ENCODE data around the gene RNF213. TPM values are rescaled to one million over a fixed set of nuclear protein-coding genes. Genes with fewer than 3 reads are reported as not detected.

The RNF213 gene
- total RNA-seq, 1 experiment from 2014 or later, result 61.4 TPM

DNA sequence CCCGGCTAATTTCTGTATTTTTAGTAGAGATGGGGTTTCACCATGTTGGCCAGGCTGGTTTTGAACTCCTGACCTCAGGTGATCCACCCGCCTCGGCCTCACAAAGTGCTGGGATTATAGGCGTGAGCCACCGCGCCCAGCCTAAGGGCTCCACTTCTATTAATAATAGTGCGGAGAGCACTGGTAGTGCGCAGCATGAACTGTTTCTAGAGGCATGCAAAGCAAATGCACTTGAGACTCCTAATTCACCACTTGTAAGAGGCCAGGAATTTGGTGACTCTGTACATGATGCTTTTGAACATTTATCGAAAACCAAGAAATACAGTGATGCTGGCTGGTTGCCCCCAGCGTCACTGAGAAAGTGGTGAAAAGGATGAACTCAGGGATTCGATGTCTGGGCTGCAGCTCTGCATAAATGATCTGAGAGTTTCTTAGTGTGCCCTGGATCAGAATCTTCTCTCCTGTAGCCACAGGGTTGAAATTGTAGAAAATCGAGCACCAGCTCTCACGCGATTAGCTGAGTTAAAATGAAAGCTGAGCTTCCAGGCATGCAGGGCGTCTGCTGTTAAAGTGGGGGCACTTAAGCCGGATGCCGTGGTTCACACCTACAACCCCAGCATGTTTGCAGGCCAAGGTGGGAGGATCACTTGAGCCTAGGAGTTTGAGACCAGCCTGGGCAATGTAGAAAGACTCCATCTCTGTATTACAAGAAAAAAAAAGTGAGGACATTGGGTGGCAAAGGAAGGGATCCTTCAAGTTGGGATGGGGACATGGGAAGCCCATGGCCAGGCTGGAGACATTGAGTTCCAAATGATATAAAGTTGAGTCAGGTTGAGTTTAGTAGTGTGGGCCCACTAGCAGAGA is 4.8 kb downstream of the RNF213 start:
- intact Hi-C loops (cut with micrococcal nuclease; ENCODE audit: unreplicated experiment), result no loop called here
- Histone ChIP-seq H3K4me3 (ENCODE audit: low read depth, low read length) (no peak overlapping the region), H3K27me3 (replicated peaks; ENCODE audit: control insufficient read depth, insufficient read depth, low read length) (no peaks in the 10 kb centered on the region), H3K4me1 (peaks cover 20% of the 10 kb centered on the region), H3K9me3 (no peaks in the 10 kb centered on the region), H3K36me3 (ENCODE audit: control insufficient read depth, insufficient read depth, low read length) (0 out of 2 replicates have a peak, but pooled peaks cover 1% of the 10 kb centered on the region)
- ChIA-PET POLR2A (no interaction called here), CTCF (interaction anchor here (1.1 kb wide), 1 partner anchor 178 kb away, joined by 3 read pairs; no protein-coding TSS in a partner anchor)
- Mint-ChIP-seq H3K27me3 (ENCODE audit: insufficient read depth, unreplicated experiment) (no peaks in the 10 kb centered on the region), H3K36me3 (ENCODE audit: insufficient read depth, unreplicated experiment) (peaks cover 8% of the 10 kb centered on the region), H3K27ac (ENCODE audit: unreplicated experiment) (no peak overlapping the region), H3K4me1 (ENCODE audit: low read depth, unreplicated experiment) (peaks cover 10% of the 10 kb centered on the region), H3K9me3 (ENCODE audit: unreplicated experiment) (no peaks in the 10 kb centered on the region), H3K4me3 (ENCODE audit: unreplicated experiment) (no peak overlapping the region)
- DNase-seq, result no peak
- TF ChIP-seq, protein P1, sequence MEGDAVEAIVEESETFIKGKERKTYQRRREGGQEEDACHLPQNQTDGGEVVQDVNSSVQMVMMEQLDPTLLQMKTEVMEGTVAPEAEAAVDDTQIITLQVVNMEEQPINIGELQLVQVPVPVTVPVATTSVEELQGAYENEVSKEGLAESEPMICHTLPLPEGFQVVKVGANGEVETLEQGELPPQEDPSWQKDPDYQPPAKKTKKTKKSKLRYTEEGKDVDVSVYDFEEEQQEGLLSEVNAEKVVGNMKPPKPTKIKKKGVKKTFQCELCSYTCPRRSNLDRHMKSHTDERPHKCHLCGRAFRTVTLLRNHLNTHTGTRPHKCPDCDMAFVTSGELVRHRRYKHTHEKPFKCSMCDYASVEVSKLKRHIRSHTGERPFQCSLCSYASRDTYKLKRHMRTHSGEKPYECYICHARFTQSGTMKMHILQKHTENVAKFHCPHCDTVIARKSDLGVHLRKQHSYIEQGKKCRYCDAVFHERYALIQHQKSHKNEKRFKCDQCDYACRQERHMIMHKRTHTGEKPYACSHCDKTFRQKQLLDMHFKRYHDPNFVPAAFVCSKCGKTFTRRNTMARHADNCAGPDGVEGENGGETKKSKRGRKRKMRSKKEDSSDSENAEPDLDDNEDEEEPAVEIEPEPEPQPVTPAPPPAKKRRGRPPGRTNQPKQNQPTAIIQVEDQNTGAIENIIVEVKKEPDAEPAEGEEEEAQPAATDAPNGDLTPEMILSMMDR (IDR thresholded peaks at IDR 0.05; ENCODE audit: insufficient read depth in 1 of 2, low read depth in 1 of 2, low read length in 1 of 2, severe bottlenecking in 1 of 2, unreplicated experiment in 1 of 2), result no peak
- no TSS peak for BruUV-seq (replicated peaks)

DNA sequence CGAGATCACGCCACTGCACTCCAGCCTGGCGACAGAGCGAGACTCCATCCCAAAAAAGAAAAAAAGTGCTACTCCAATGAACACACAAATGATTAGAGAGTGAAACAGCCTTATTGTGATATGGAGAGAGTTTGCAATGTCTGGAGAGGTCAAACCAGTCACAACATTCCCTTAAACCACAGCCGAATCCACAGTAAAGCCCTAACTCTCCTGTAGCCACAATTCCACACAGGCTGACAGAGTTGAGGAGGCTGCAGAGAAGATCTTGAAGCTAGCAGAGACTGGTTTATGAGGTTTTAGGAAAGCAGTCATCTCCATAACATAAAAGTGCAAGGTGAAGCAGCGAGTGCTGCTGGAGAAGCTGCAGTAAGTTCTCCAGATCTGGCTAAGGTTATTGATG is 6.7 kb downstream of the RNF213 start:
- Histone ChIP-seq H3K4me1 (peaks cover 10% of the 10 kb centered on the region), H3K9me3 (no peaks in the 10 kb centered on the region), H3K36me3 (ENCODE audit: control insufficient read depth, insufficient read depth, low read length) (0 out of 2 replicates have a peak, but pooled peaks cover 1% of the 10 kb centered on the region), H3K4me3 (ENCODE audit: low read depth, low read length) (no peak overlapping the region), H3K27me3 (replicated peaks; ENCODE audit: control insufficient read depth, insufficient read depth, low read length) (no peaks in the 10 kb centered on the region)
- intact Hi-C loops (cut with micrococcal nuclease; ENCODE audit: unreplicated experiment), result no loop called here
- Mint-ChIP-seq H3K4me3 (ENCODE audit: unreplicated experiment) (no peak overlapping the region), H3K36me3 (ENCODE audit: insufficient read depth, unreplicated experiment) (peaks cover 15% of the 10 kb centered on the region), H3K9me3 (ENCODE audit: unreplicated experiment) (no peaks in the 10 kb centered on the region), H3K4me1 (ENCODE audit: low read depth, unreplicated experiment) (no peaks in the 10 kb centered on the region), H3K27ac (ENCODE audit: unreplicated experiment) (no peak overlapping the region), H3K27me3 (ENCODE audit: insufficient read depth, unreplicated experiment) (no peaks in the 10 kb centered on the region)
- no TSS peak for BruUV-seq (replicated peaks)
- ChIA-PET CTCF (no interaction called here), POLR2A (no interaction called here)
- DNase-seq, result no peak
- TF ChIP-seq, protein P1 (IDR thresholded peaks at IDR 0.05; ENCODE audit: insufficient read depth in 1 of 2, low read depth in 1 of 2, low read length in 1 of 2, severe bottlenecking in 1 of 2, unreplicated experiment in 1 of 2), result no peak

DNA sequence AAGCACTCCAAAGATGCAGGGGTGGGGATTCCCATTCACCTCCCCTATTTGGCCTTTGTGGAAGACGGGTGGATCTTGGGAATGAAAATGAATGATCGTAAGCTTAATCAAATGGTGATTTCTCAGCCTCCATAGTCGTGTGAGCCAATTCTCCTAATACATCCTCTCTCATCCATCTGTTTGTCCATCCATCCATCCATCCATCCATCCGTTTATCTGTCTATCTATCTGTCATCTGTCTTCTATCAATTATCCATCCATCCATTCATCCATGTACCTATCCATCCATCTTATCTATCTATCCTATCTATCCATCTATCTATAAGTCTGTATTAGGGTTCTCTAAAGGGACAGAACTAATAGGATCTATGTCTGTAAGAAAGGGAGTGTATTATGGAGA is 7.8 kb downstream of the RNF213 start:
- Mint-ChIP-seq H3K4me3 (ENCODE audit: unreplicated experiment) (no peak overlapping the region), H3K36me3 (ENCODE audit: insufficient read depth, unreplicated experiment) (peaks cover 20% of the 10 kb centered on the region), H3K27ac (ENCODE audit: unreplicated experiment) (no peak overlapping the region), H3K9me3 (ENCODE audit: unreplicated experiment) (no peaks in the 10 kb centered on the region), H3K4me1 (ENCODE audit: low read depth, unreplicated experiment) (no peaks in the 10 kb centered on the region), H3K27me3 (ENCODE audit: insufficient read depth, unreplicated experiment) (no peaks in the 10 kb centered on the region)
- no peak for DNase-seq
- Histone ChIP-seq H3K9me3 (no peaks in the 10 kb centered on the region), H3K4me1 (0 out of 2 replicates have a peak, but pooled peaks cover under 1% of the 10 kb centered on the region), H3K36me3 (ENCODE audit: control insufficient read depth, insufficient read depth, low read length) (0 out of 2 replicates have a peak, but pooled peaks cover 1% of the 10 kb centered on the region), H3K4me3 (ENCODE audit: low read depth, low read length) (no peak overlapping the region), H3K27me3 (replicated peaks; ENCODE audit: control insufficient read depth, insufficient read depth, low read length) (no peaks in the 10 kb centered on the region)
- ChIA-PET CTCF (no interaction called here), POLR2A (no interaction called here)
- intact Hi-C loops (cut with micrococcal nuclease; ENCODE audit: unreplicated experiment), result no loop called here
- BruUV-seq (replicated peaks), result no TSS peak
- TF ChIP-seq, protein P1 (IDR thresholded peaks at IDR 0.05; ENCODE audit: insufficient read depth in 1 of 2, low read depth in 1 of 2, low read length in 1 of 2, severe bottlenecking in 1 of 2, unreplicated experiment in 1 of 2), result no peak

All from Caco-2 (cell line).